Upper lobe of right lung (tissue), 1 donor: ENCODE results near the gene IFI16. TPM values are rescaled to one million over a fixed set of nuclear protein-coding genes. Genes with fewer than 3 reads are reported as not detected.

ENCODE experiments used
- ATAC-seq: fragments of 200-7000 bp; cut with Tn5 transposase; one replicate; pipeline ENCODE4 v1.9.1; 2020; ENCODE audit warnings: mild to moderate bottlenecking, moderate library complexity
- DNase-seq: peaks from one replicate; pipeline ENCODE4 v3.0.0-alpha.2; 2020
- H3K27ac ChIP-seq: fragments of 200-600 bp; one replicate; pipeline ENCODE4 v1.8.0; 2022
- H3K27me3 ChIP-seq: fragments of 200-600 bp; one replicate; pipeline ENCODE4 v1.8.0; 2022; ENCODE audit warnings: mild to moderate bottlenecking
- H3K36me3 ChIP-seq: fragments of 200-600 bp; one replicate; pipeline ENCODE4 v1.8.0; 2022
- H3K4me1 ChIP-seq: fragments of 200-600 bp; one replicate; pipeline ENCODE4 v1.8.0; 2022
- H3K4me3 ChIP-seq: fragments of 200-600 bp; one replicate; pipeline ENCODE4 v1.8.0; 2022; ENCODE audit warnings: mild to moderate bottlenecking
- H3K9me3 ChIP-seq: fragments of 200-600 bp; one replicate; pipeline ENCODE4 v1.8.0; 2022
- CTCF ChIP-seq: fragments of 200-600 bp; IDR thresholded peaks from one replicate; pipeline ENCODE4 v1.8.0; 2022; ENCODE audit warnings: antibody characterized with exemption
- intact Hi-C: fragments of 100-400 bp; cut with DNase I; formaldehyde crosslinking; loops from one replicate; pipeline ENCODE4 v1.11.0; 2022
- total RNA-seq: library from RNA; stranded (reverse); fragmentation: NEBNext Ultra II Directional; extraction: Animal tissue kit (Norgen Biotek cat#: 25700); gene quantifications from one replicate; pipeline ENCODE4 v1.2.1, GENCODE V29; 2021
- donor health status: DM: no; HTN: yes; CAD: no; lungs with severe emphysema.

The IFI16 gene
- total RNA-seq, 1 donor from 2014 or later: 98.0 TPM

- TF ChIP-seq CTCF: no peak
- intact Hi-C loops: no loop called here
- Histone ChIP-seq H3K27ac (no peak overlapping the region), H3K4me1 (no peaks in the 10 kb centered on the region), H3K36me3 (peaks cover 67% of the 10 kb centered on the region), H3K4me3 (no peak overlapping the region), H3K27me3 (no peaks in the 10 kb centered on the region), H3K9me3 (no peaks in the 10 kb centered on the region)
- DNase-seq: no peak
- no peak for ATAC-seq
Measured at GRCh38 chr1:159054427-159054826, 44.7 kb downstream of the IFI16 start.

- intact Hi-C loops: no loop called here
- peaks cover 59% of the 10 kb centered on the region for H3K36me3 ChIP-seq
- TF ChIP-seq CTCF: no peak
- no peaks in the 10 kb centered on the region for H3K9me3 ChIP-seq
- no peak overlapping the region for H3K4me3 ChIP-seq
- no peak overlapping the region for H3K27ac ChIP-seq
- no peaks in the 10 kb centered on the region for H3K4me1 ChIP-seq
- no peak for DNase-seq
- no peak for ATAC-seq
- no peaks in the 10 kb centered on the region for H3K27me3 ChIP-seq
Measured at GRCh38 chr1:159055181-159055641, 45.5 kb downstream of the IFI16 start.

- H3K36me3 ChIP-seq: peaks cover 49% of the 10 kb centered on the region
- ATAC-seq: no peak
Measured at GRCh38 chr1:159056069-159056698, 46.5 kb downstream of the IFI16 start.

GRCh38 chr1:159058751-159059150 lies 49.0 kb downstream of the IFI16 start:
- no peak for DNase-seq

More at GRCh38 chr1:159056069-159056698, 46.5 kb downstream of the IFI16 start:
- Histone ChIP-seq H3K4me3 (no peak overlapping the region), H3K27me3 (no peaks in the 10 kb centered on the region), H3K9me3 (no peaks in the 10 kb centered on the region), H3K27ac (no peak overlapping the region), H3K4me1 (no peaks in the 10 kb centered on the region)
- intact Hi-C loops: no loop called here
- no peak for DNase-seq
- TF ChIP-seq CTCF: no peak

GRCh38 chr1:159065106-159065505 lies 55.4 kb downstream of the IFI16 start:
- DNase-seq (no peak), ATAC-seq (no peak)
- Histone ChIP-seq H3K27ac (no peak overlapping the region), H3K9me3 (no peaks in the 10 kb centered on the region), H3K27me3 (no peaks in the 10 kb centered on the region), H3K4me3 (no peak overlapping the region), H3K4me1 (peaks cover 6% of the 10 kb centered on the region), H3K36me3 (no peaks in the 10 kb centered on the region)
- intact Hi-C loops: no loop called here
- no peak for TF ChIP-seq CTCF

More at GRCh38 chr1:159058751-159059150, 49.0 kb downstream of the IFI16 start:
- Histone ChIP-seq H3K27ac (no peak overlapping the region), H3K4me1 (no peaks in the 10 kb centered on the region), H3K27me3 (no peaks in the 10 kb centered on the region), H3K9me3 (no peaks in the 10 kb centered on the region), H3K36me3 (peaks cover 24% of the 10 kb centered on the region), H3K4me3 (no peak overlapping the region)
- intact Hi-C loops: no loop called here
- TF ChIP-seq CTCF: no peak
- no peak for ATAC-seq
